ENCODE data around the gene CHD2.
A peak's percentile ranks its signal among the peaks of the same experiment; 100 is the strongest.

Gene CHD2

GRCh38 chr15:92932946-92933649 is 33.0 kb downstream of the CHD2 start:
- no peak for DNase-seq

- DNase-seq, result no peak
Measured at GRCh38 chr15:92933831-92934230, 33.7 kb downstream of the CHD2 start.

- DNase-seq, result no peak
Measured at GRCh38 chr15:92934716-92935115, 34.6 kb downstream of the CHD2 start.

GRCh38 chr15:92936138-92936537 is 36.0 kb downstream of the CHD2 start:
- DNase-seq, result no peak

GRCh38 chr15:92936693-92937092 is 36.6 kb downstream of the CHD2 start:
- DNase-seq, result no peak

GRCh38 chr15:92937901-92938300 is 37.8 kb downstream of the CHD2 start:
- no peak for DNase-seq

- no peak for DNase-seq
Measured at GRCh38 chr15:92938387-92938786, 38.3 kb downstream of the CHD2 start.

- DNase-seq, result no peak
Measured at GRCh38 chr15:92941668-92942067, 41.5 kb downstream of the CHD2 start.

GRCh38 chr15:92942706-92943105 is 42.6 kb downstream of the CHD2 start:
- no peak for DNase-seq

- no peak for DNase-seq
Measured at GRCh38 chr15:92943581-92943980, 43.5 kb downstream of the CHD2 start.

- DNase-seq, result no peak
Measured at GRCh38 chr15:92944946-92945521, 44.9 kb downstream of the CHD2 start.

- DNase-seq, result no peak
Measured at GRCh38 chr15:92947071-92947730, 47.1 kb downstream of the CHD2 start.

GRCh38 chr15:92949604-92950249 is 49.6 kb downstream of the CHD2 start:
- no peak for DNase-seq

GRCh38 chr15:92951800-92952457 is 51.8 kb downstream of the CHD2 start:
- DNase-seq, result no peak

- DNase-seq, result no peak
Measured at GRCh38 chr15:92952458-92952850, 52.3 kb downstream of the CHD2 start.

GRCh38 chr15:92953566-92953965 is 53.4 kb downstream of the CHD2 start:
- no peak for DNase-seq

- no peak for DNase-seq
Measured at GRCh38 chr15:92954002-92954401, 53.9 kb downstream of the CHD2 start.

GRCh38 chr15:92954578-92954977 is 54.5 kb downstream of the CHD2 start:
- DNase-seq, result no peak

GRCh38 chr15:92955706-92956105 is 55.6 kb downstream of the CHD2 start:
- no peak for DNase-seq

- peak; percentile 42 to 59 for DNase-seq
Measured at GRCh38 chr15:92958105-92958504, 58.0 kb downstream of the CHD2 start.

GRCh38 chr15:92959219-92959618 is 59.1 kb downstream of the CHD2 start:
- no peak for DNase-seq

GRCh38 chr15:92960996-92961681 is 61.0 kb downstream of the CHD2 start:
- DNase-seq, result no peak

GRCh38 chr15:92962914-92963313 is 62.8 kb downstream of the CHD2 start:
- no peak for DNase-seq
